ENCODE results near the gene GREM2.

Gene GREM2

GRCh38 chr1:240611619-240612480, at the start of gene GREM2:
Gene GREM2, minus strand, starts transcription at chr1:240612155. Its CDS starts 118,680 bp downstream, at chr1:240493475.
- no peak for DNase-seq

GRCh38 chr1:240658312-240658960, 46.5 kb upstream of the GREM2 start:
- no peak for DNase-seq

DNA sequence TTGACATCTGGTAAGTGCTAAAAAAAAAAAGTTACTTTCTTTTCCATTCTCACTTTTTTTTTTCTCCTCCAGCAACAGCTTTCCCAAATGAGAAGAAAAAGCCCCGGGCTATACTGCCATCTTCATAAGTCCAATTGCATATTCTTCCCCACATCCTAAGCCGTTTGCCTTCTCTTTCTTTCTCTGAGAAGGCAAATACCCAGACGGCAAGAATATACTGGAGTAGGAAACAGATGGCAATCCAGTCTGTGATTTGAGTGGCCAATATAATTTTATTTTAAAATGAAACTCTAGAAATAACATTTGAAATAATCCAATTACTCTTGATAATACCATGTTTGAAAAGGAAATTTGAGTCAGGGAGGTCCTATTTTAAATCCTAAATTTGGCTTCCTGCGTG, 44.6 kb upstream of the GREM2 start:
- DNase-seq: no peak

DNA sequence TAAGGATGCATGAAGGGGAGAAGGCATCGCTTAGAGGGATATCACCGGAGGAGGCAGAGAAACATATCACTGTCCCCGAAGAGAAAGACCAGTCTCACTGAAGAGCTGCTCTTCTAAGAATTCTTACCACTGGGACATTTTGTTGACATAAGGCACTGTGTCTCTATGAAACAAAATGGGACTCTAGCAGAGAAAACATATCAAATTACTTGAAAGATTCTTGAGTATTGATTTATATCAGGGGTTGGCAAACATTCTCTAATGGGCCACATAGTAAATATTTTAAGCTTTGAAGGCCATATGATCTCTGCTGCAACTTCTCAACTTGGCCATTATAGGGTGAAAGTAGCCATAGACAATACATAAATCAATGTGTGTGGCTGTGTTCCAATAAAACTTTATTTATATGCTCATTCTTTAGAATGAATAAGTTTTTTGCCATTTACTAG, 41.0 kb upstream of the GREM2 start:
- no peak for DNase-seq

- DNase-seq: no peak
Measured at GRCh38 chr1:240652549-240652948, 40.6 kb upstream of the GREM2 start.

DNA sequence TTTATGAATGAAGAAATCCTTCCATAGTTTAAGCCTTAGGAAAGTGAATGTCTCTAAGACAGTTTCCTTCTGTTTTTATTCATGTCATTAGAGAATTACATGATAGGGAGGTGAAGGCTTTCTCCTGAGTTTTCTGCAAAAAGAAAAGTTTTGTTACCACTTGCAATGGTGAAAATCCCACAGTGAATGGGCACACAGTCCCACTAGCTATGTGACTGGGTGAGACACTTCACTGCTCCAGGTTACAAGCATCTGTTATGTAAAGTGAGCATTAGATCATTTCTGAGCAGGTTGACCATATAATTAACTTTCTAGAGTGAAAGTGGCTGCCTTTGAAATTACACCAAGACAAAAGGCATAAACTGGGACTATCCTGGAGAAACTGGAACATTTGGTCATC, 38.9 kb upstream of the GREM2 start:
- no peak for DNase-seq

DNA sequence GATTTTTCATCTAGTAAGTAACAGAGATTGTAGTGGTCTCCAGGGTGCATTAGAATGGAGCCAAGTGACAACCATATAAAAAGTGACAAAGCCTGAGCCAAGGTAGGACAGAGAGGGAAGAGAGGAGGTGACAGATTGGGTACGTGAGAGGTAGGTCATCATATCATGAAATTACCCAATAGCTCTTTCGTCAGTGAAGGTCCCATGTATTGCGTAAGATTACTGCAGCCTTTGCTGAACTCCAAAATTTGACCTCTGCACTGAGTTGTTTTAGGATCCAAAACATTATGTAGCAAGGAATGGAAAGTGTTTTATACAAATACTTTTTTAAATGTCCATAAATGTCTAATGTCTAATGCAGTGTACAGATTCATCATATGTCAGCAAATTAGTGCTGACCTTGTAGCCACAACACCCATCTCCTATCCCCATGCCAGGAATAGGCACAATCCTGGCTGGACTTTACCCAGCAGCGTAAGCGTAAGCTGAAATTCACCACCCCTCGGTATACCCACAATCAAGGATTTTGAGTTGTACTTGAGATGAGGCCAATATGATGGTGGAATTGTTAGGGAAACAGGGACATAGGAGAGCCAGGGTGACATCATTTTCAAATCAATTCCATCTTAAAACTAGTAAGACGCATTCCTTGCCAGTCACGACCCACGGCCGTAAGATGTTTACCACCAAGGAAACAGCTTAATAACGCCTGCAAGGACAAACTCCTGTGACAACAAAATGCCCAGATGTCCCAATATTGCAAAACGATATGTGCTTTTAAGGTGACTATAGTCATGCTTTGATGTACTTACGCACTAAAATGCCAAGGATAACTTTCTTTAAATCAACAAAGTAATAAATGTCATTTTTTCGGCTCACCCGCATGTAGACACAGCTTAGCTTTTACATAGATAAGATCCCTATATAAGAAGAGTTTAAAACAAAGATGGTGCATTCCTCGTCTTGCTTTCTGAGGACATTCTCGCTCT, 38.1 kb upstream of the GREM2 start:
- DNase-seq: no peak

GRCh38 chr1:240646571-240647240, 34.8 kb upstream of the GREM2 start:
- no peak for DNase-seq

DNA sequence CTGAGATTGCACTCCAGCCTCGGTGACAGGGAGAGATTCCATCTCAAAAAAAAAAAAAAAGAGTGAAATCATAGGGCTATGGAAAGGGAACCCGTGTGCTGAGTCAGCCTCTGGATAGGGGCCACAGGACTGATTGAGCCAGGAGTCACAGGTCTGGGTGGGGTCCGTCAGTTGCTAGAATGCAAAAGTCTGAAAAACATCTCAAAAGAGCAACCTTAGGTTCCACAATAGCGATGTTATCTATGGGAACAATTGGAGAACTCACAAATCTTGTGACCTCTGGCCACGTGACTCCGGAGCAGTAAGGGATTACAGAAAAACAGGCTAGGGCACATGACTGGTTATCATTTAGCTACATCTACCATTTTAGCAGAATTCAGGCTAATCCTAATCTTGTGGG, 32.8 kb upstream of the GREM2 start:
- no peak for DNase-seq

DNA sequence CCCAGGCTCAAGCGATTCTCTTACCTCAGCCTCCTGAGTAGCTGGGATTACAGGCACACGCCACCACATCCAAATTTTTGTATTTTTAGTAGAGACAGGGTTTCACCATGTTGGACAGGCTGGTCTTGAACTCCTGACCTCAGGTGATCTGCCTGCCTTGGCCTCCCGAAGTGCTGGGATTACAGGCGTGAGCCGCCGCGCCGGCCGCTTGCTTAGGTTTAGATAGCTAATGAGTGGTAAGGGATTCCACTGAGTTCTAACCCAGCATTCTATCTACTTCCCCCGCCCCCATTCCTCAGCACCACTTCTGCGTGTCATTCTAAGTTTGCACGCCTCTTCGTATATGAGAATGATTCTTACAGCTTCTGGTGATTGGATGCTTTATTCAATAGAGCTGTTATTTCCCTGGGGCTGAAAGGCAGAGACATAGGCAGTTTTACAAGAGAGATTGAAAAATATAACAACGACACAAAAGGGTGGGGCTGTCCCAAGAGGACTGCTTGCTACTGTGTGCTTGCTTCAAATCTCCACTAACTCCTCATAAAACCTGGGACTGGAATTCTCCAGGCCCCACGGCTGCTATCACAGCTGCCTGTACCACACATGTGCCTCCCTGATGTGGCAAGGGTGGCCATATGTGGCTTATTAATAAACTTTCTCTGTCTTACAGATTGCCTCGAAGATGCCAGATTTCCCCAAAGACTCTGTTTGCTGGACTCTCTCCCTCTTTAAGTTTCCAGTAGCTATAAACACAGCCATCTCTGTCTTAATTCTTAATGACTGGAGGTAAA, 23.7 kb upstream of the GREM2 start:
- DNase-seq: no peak

- DNase-seq: no peak
Measured at GRCh38 chr1:240630409-240630808, 18.5 kb upstream of the GREM2 start.

GRCh38 chr1:240621249-240621648, 9.3 kb upstream of the GREM2 start:
- no peak for DNase-seq

- DNase-seq: no peak
Measured at GRCh38 chr1:240619906-240620621, 8.1 kb upstream of the GREM2 start.

DNA sequence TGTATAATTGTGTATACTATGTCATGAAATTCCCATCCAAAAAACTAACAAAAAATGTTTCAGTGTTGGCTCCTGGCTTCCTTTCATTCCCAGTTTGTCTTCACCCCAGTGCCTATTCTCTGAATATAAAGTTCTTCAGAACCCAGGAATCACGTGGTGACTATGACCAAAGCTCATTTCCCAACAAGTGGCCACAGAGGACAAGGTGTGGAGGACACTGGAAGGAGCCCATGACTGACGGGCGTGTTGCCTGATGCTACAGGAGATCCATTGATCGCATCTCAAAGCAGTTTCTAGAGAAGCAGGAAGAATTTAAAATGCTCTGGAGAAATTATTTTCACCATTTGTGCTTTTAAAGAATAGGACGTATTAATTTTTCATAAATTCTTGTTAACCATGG, 7.4 kb upstream of the GREM2 start:
- DNase-seq: no peak

DNA sequence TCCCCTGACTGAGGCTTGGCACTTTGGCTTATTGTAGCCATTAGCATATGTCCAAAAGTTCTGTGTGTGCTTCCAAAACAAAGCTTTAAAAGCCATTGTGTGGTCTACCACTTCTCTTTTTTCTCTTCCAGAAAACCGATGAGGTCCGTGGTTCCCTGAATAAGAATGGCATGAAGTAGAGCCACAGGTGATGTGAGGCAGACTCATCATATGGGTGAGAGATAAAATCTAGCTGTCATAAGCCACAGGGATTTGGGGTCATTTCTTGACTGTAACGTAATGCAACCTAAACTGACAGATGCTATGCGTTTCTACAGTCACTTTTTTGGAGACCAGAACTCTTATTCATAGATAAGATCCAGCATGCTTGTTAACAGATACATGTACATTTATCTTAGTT, 7.0 kb upstream of the GREM2 start:
- no peak for DNase-seq

DNA sequence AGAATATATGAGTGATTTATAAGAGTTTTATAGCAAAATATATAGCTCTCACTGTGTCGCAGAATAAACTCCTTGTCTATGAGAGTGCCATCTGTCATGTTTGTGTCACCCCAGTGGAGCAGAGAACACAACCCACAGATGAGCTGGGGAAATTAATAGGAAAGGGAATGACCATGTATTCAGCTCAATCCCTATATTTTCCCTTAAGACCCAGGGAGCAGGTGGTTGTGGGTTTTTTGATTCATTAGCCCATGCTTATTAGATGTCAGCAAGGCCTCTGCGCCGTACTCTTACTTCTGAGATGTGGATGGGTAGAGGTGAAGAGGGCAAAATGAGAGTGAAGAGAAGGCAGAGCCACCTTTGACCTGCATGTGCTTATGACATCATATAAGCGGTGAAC, 4.1 kb upstream of the GREM2 start:
- DNase-seq: no peak

GRCh38 chr1:240613356-240614142, 1.6 kb upstream of the GREM2 start:
- no peak for DNase-seq

GRCh38 chr1:240612811-240613210, 856 bp upstream of the GREM2 start:
- DNase-seq: no peak

- DNase-seq: no peak
Measured at GRCh38 chr1:240611228-240611618, 732 bp downstream of the GREM2 start.

GRCh38 chr1:240610636-240611035, 1.3 kb downstream of the GREM2 start:
- DNase-seq: no peak

Data from SIG-M5 (cell line).